HG03457 (cell line): ENCODE data around the gene ZCCHC3.

Experiments
- ATAC-seq: cut with Tn5 transposase; IDR thresholded peaks from one replicate; pipeline ENCODE4 v1.9.1; 2021; ENCODE audit warnings: moderate number of reproducible peaks; ENCODE audit not compliant: unreplicated experiment

The ZCCHC3 gene

DNA sequence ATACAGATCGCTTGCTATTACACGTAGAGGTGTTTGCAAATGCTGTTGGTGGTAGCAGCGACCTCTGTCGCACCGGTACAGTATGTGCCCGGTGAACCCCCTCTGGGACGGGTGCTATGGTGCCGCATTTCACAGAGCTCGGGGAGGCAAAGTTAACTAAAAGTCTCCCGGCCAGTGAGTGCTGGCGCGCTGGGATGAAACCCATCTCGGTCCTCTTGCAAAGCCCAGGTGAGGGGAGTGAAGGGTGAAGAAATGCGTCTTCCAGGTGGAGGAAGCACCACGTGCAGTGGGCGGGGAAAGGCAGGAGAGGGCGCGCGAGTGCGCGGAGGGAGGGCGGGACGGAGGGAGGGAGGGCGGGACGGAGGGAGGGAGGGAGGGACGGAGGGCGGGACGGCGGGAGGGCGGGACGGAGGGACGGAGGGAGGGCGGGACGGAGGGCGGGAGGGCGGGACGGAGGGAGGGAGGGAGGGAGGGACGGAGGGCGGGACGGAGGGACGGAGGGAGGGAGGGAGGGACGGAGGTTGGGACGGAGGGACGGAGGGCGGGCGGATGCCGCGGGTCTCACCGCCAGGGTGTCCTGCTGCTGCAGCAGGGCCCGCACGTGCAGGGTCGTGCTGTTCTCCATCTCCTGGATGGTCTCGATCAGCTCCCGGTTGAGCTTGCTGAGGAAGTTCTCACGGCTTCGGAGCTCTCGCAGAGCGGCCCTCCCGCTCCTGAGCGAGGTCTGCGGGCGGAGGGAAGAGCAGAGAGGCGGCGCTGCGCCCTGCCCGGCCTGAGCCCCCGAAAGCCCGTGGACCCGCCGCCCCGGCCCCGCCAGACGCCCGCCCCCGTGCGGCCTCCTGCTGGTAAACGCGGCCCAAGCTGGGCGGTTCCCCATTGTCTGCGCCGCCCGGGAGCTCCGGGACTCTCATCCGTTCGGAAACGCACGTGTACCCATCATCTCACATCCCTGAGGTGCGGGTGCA is 18.5 kb upstream of the ZCCHC3 start:
- ATAC-seq = no peak

DNA sequence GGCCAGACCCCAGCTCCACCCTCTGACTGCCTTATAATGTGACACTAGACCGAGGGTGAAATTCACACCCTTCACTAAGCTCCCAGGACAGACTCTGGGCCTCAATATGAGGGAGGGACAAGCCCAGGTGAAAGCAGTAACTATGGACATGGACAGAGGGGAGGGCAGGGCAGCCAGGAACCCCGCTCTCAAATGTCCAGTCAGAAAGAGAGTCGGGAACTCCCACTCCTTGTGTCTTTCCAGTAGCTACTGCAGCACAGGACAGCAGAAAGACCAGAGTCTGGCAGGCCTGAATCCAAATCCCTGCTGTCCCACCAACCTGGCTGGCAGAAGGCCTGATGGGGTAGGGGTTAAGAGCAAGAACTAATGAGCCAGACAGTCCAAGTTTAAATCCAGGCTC is 13.2 kb upstream of the ZCCHC3 start:
- ATAC-seq = no peak

DNA sequence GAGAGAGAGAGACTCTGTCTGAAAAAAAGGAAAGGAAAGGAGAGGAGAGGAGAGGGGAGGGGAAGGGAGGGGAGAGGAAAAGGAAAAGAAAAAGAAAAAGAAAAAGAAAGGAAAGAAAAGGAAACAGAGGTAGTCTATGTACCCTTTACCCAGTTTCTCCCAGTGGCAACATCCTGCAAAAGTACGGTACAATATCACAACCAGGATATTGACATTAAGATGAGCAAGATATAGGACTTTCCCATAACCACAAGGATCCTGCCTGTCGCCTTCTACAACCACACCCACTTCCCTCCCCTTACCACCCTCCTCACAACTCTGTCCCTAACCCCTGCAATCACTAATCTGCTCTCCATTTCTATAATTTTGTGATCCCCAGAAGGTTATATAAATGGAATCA is 10.9 kb upstream of the ZCCHC3 start:
- no peak for ATAC-seq

DNA sequence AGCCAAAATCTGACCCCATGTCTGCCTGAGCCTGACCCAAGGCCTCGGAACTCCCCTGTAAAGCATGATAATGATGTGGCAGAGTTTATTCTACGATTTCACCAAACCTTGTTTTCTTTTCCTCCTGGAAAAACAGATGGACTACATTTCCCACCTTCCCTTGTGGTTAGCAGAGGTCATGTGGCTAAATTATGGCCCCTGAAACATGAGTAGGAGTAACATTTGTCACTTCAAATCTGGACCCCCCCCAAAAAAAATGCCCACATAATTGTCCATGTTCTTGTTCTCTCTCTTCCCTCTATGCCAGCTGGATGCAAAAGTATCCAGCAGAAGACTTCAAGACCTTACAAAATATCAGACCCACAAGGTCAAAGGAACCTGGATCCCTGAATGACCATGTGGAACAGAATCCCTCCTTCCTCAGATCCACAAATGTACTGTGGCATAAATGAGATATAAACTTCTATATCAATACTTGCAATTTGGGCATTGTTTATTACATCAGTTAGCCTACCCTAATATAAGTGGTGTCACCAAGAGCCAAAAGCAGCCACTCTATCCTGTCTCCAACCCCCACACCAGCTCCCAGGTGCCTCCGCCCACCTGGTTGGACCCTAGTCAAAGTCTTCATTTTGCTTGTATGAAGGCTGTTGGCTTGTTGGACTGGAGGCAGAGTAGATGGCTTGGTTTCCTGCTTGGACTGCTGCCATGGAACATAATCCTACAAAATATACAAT is 8.2 kb upstream of the ZCCHC3 start:
- no peak for ATAC-seq

DNA sequence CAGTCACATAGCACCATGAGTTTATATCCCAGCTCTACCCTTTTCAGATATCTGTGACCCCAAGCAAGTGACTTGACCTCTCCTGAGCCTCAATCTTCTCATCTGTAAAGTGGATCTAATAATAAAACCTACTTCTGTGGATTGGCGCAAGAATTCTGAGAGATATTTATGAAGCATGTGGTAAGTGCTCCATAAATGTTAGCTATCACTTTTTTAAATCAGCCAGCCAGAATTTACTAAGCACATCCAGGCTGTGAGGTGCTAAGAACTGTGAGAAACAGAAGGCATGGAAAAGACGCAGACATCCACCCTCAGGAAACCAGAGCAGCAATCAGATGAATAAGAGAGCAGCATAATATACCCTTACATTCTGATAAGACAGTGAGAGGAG is 7.7 kb upstream of the ZCCHC3 start:
- no peak for ATAC-seq

DNA sequence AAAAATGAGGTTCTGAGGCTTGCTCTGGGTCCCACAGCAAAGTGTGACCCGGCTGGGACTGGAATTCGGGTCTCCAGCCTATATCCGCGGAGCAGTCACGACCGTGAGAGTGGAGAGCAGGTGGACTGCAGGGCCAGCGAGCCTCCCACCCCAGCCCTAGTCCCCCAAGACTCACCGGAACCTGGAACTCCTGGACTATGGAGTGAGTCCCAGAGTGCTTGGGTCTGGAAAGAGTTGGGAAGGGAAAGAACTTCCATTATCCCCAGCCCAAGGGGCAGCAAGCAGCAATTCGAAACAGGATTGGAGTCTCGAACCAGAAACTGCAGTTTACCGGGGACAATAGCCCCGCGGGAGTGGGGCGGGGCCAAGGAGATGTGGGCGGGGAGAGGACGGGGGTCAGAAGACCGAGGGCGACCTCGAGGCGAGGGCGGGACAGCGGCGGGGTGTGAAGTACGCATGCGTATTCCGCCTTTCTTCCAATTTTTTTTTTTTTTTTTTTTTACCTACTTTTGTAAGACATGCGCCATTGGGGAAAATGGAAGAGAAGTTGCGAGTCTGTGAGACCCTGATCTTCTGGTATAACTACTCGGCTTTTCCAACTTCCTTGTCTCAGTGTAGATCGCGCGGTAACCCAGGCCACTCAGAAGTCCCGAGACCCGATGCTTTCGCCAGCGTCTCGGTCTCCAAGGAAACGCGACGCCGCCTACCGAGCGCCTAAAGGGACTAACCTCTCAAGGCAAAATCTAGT is 7.1 kb upstream of the ZCCHC3 start, which contains the start of gene C20orf96:
Gene C20orf96 (minus strand): TSS at position 667 of the 748 bp plus-strand sequence. CDS start 140 bp downstream, at position 527.
- peak; percentile 65 for ATAC-seq

DNA sequence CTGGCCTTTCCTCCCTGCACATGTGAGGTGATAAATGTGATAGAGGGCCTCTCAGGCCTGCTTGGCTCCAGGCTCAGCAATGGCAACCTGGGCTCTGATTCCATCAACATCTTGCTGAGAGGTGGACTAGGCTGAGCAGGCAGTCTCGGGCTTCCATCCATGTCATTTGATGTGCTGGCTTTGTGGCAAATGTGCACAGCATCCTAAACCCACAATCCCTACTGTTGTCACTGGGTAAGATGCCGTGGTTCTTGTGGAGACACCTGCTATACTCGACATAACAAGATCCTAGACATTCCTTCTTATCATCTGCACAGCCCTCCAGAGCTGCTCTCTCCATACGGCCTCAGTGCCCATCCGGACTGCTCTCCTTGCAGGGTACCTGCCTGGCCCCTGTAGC is 2.8 kb upstream of the ZCCHC3 start:
- ATAC-seq = no peak

DNA sequence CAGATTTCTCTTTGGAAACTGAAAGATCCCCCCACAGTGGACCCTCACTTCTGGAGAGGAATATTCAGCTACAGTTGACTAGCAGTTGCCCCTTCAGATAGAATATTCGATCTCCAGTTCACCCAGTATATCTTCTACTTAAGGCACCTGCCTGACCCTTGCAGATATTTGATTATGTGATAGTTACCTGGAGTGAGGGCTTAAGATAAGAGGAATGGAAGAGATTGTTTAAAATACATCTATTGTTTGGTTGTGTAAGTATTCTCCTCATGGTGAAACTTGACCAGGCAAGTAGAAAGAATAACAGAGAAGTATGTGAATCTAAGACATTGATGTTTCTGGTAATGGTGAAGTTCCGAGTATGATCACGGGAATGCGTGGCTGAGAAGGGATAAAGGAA is 1.6 kb upstream of the ZCCHC3 start:
- no peak for ATAC-seq

DNA sequence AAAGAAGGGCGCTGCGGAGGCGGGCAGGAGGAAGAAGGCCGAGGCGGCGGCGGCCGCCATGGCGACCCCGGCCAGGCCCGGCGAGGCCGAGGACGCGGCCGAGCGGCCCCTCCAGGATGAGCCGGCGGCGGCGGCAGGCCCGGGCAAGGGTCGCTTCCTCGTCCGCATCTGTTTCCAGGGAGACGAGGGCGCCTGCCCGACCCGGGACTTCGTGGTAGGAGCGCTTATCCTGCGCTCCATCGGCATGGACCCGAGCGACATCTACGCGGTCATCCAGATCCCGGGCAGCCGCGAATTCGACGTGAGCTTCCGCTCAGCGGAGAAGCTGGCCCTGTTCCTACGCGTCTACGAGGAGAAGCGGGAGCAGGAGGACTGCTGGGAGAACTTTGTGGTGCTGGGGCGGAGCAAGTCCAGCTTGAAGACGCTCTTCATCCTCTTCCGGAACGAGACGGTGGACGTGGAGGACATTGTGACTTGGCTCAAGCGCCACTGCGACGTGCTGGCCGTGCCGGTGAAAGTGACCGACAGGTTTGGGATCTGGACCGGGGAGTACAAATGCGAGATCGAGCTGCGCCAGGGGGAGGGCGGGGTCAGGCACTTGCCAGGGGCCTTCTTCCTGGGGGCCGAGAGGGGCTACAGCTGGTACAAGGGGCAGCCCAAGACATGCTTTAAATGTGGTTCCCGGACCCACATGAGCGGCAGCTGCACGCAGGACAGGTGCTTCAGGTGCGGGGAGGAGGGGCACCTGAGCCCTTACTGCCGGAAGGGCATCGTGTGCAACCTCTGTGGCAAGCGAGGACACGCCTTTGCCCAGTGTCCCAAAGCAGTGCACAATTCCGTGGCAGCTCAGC is 780 bp downstream of the ZCCHC3 start:
- peak; percentile 14 for ATAC-seq

DNA sequence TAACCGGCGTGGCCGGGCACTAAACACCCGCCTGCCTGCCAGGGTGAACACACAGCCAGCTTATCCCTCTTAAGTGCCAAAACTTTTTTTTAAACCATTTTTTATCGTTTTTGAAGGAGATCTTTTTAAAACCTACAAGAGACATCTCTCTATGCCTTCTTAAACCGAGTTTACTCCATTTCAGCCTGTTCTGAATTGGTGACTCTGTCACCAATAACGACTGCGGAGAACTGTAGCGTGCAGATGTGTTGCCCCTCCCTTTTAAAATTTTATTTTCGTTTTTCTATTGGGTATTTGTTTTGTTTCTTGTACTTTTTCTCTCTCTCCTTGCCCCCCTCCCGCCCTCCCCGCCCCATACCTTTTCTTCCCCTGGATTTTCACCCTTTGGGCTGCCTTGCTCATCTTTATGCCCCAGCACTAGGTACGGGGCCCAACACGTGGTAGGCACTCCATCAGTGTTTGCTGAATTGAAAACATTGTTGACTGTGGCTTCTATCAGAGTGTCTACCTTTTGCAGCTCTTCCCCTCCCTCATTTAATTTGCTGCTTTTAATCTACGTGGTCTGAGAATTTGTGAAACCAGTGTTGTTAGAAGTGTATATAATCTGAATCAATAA is 1.5 kb downstream of the ZCCHC3 start:
- no peak for ATAC-seq

DNA sequence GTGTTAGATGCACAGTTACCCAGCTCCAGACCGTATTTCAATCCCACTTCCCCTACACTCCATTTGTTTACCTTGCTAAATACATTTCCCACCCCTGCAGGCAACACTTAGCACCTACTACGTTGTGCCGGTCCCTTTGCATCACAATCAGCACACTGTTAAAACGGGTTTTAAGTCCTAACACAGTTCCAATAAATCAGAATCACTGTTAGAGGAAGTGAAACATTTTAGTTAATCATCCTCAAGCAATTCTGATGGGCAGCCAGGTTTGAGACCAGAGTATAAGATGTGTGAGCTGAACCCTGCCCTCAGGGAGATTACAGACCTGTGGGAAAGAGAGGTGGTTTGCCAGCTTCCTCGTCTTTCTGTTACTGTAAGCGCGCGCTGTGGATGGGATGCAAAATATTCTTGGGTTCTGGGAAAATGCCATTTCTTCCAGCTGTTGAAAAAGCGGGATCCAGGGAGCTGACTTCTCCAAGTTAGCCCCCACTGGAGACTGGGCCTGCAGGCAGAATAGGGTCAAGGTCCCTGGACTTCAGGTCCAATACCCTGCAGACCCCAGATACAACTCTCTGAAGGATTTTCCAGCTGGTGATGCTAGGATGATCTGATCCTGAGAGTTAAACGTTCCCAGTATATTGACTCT is 3.1 kb downstream of the ZCCHC3 start:
- no peak for ATAC-seq

DNA sequence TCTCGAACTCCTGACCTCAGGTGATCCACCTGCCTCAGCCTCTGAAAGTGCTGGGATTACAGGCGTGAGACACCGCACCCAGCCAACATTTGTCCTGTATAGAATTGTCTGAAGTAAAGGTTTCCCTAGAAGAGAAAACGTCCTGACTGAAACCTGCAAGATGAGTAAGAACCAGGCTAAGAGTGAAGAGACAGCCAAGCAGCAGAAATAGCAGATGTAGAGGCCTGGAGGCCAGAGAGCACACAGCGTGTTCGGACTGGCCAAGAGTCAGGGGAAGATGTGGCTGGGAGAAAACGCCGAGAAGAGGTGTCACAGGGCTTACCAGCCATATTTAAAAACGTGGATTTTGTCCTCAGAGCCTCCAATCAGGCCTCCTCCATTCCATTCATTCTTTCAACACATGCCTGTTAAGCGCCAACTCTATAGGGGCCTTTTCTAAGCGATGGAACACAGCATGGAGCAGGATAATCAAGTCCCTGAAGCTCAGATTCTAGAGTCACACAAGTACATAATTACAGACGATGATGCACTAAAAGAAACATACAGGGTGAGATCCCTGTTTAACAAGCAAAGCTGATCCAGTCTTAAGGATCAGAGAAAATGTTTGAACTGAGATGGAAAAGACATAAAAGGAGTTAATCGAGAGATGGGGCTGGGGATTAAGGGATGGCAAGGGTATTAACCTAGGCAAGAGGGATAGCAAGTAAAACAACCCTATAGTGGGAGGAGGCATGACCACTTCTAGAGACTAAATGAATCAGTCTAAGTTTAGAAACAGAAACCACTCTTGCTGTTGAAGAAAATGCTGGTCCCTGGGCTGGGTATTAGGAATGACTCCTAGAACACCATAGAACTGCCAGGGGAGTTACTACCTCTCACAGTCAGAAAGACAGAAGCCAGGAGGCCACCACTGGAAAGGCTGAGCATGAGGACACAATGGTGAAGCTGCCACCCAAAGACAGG is 4.8 kb downstream of the ZCCHC3 start:
- ATAC-seq = no peak

DNA sequence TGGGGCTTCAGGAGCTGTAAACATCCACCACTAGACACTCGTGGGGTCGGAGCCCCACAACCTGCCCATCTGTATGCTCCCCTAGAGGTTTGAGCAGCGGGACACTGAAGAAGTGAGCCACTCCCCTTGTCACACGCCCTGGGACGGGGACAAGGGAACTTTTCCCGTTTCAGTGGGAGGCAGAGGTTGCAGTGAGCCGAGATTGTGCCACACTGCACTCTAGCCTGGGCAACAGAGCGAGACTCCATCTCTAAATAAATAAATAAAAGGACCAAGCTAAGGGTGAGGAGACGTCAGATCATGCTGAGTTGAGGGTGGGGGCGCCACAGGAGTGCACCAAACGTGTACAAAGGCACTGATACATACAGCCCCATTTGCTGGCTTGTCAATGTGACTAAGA is 8.4 kb downstream of the ZCCHC3 start:
- ATAC-seq = no peak

DNA sequence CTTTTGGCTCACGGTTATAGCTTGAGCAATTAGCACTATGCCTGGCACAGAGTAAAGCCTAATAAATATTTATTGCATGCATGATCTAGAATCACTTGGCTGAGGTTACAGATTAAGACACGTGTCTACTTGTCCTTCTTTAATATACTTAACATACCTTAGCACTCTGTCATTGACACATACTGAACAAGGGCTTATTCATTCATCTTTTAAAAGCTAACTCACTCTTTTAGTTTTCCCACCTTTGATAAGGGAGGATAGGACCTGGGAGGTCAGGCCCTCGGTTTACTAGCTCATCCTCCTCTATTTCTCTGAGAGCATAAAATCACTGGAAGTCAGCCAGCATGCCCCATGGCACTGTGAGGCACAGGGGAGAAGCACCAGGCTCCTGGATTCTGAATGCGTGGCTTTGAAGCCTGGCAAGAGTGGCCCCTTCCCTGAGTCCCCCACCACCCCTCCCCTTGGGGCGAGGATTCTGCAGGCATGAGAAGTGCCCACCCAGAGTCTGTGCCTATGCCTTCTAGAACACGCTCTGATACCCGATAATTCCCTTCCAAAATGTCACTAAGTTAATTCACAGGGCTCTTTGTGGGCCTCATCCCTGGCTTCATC is 11.2 kb downstream of the ZCCHC3 start:
- ATAC-seq = no peak

DNA sequence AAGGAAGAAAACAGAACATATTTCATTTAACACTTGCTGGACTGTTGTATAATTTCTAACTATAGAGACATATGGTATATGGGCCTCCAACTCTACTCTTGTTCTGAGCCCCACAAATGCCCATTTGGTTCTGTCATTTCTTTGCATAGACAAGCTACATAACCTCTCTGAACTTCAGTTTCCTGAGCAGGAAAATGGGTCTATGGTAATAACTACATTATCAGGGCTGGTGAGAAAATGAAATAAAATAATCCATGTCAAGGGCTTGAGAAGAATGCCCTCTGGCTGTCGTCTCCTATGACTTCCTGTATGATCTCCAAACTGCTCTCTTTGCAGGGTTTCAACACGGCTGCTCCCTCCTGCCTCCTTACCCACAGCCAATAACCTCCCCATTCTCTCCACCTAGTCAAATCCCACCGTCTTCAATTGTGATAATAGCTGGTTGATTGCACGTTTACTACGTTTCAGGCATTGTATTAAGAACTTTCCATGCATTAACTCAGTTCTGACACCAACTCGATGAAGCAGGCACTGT is 12.0 kb downstream of the ZCCHC3 start:
- no peak for ATAC-seq

DNA sequence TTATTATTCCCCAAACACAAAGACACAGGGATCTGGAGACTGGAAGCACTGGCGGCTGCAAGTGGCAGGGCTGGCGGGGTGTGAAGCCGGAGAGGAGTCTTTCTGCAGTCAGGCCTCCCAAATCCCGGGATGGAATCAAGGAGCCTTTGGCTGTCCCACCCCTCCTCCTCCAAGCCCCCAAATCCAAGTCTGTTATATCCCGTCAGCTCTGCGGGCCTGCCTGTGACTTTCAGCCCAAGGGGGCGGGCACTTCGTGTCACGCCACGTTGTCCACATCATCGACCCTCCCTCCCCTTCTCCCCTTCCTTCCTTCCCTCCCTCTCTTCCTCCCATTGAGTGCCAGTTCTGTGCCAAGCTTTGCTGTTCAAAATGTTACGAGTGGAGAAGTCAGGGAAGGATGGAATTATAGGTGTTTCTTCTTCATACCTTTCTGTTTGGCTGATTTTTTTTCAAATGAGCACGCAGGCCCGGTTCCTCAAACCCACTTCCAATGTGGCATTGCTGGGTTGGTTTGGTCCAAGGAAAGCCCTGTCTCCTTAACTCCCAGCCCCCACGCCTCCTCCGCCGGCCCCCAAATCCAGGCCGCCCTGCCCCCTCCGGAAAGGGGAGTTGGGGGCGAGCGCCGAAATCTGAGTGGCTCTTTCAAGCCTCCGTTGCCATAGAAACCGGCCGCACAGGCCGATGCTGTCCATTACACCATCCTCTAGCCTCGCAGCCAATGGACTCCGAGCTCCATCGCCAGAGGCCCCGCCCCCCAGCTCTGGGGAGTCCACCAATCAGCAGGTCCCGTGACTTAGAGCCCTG is 12.7 kb downstream of the ZCCHC3 start:
- peak; percentile 90 for ATAC-seq

DNA sequence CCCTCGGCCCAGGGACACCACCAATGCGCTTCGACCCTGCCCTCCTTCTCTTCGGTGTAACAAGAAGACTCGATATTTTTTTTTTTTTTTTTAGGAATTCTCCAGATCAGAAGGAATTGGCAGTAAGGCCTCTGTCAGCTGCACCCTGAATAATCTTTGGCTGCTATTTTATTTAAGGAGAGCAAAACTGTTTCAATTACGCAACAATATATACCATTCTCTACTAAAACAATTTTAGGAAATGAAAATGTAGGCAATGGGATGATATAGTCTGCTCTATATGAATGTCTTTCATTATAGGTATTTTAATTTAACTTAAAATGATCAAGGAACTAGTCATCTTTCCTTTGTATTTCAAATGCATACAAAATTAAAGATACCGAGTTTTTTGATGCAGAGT is 13.3 kb downstream of the ZCCHC3 start:
- ATAC-seq = no peak
